ENCODE data around the gene VAT1. TPM values are rescaled to one million over a fixed set of nuclear protein-coding genes. Genes with fewer than 3 reads are reported as not detected.
A peak's percentile ranks its signal among the peaks of the same experiment; 100 is the strongest.

Gene VAT1
- total and polyA plus RNA-seq, 9 of the 15 experiments (the other 6 are each of a cell fraction or from before 2014, with no cell fraction given) = 29.4 to 153 (median 66.7) TPM

- TF ChIP-seq NR1H2 (CRISPR knock-in tag; IDR thresholded peaks at IDR 0.05) = no peak
- TF ChIP-seq, protein P1, sequence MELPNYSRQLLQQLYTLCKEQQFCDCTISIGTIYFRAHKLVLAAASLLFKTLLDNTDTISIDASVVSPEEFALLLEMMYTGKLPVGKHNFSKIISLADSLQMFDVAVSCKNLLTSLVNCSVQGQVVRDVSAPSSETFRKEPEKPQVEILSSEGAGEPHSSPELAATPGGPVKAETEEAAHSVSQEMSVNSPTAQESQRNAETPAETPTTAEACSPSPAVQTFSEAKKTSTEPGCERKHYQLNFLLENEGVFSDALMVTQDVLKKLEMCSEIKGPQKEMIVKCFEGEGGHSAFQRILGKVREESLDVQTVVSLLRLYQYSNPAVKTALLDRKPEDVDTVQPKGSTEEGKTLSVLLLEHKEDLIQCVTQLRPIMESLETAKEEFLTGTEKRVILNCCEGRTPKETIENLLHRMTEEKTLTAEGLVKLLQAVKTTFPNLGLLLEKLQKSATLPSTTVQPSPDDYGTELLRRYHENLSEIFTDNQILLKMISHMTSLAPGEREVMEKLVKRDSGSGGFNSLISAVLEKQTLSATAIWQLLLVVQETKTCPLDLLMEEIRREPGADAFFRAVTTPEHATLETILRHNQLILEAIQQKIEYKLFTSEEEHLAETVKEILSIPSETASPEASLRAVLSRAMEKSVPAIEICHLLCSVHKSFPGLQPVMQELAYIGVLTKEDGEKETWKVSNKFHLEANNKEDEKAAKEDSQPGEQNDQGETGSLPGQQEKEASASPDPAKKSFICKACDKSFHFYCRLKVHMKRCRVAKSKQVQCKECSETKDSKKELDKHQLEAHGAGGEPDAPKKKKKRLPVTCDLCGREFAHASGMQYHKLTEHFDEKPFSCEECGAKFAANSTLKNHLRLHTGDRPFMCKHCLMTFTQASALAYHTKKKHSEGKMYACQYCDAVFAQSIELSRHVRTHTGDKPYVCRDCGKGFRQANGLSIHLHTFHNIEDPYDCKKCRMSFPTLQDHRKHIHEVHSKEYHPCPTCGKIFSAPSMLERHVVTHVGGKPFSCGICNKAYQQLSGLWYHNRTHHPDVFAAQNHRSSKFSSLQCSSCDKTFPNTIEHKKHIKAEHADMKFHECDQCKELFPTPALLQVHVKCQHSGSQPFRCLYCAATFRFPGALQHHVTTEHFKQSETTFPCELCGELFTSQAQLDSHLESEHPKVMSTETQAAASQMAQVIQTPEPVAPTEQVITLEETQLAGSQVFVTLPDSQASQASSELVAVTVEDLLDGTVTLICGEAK (IDR thresholded peaks at IDR 0.05) = 0 out of 2 replicates have a peak, but pooled peaks have one; percentile 26
- TF ChIP-seq, protein P1 (CRISPR knock-in tag; IDR thresholded peaks at IDR 0.05) = no peak
- TF ChIP-seq MAFG (tag; conservative IDR thresholded peaks at IDR 0.05) = no peak
- TF ChIP-seq VEZF1 (CRISPR knock-in tag; IDR thresholded peaks at IDR 0.05) = peak; percentile 98
- no peak for TF ChIP-seq COPS2 (conservative IDR thresholded peaks at IDR 0.05)
- no peak for TF ChIP-seq ETS2 (tag; IDR thresholded peaks at IDR 0.05; ENCODE audit: borderline replicate concordance, poor library complexity, severe bottlenecking)
- TF ChIP-seq MIER1 (IDR thresholded peaks at IDR 0.05; ENCODE audit: low read depth) = no peak
- TF ChIP-seq ZNF282 (CRISPR knock-in tag; IDR thresholded peaks at IDR 0.05) = no peak
- no peak for TF ChIP-seq ZNF644 (tag; IDR thresholded peaks at IDR 0.05; ENCODE audit: low read depth)
- no peak for TF ChIP-seq SLC30A9 (CRISPR knock-in tag; IDR thresholded peaks at IDR 0.05)
- TF ChIP-seq, protein P2, sequence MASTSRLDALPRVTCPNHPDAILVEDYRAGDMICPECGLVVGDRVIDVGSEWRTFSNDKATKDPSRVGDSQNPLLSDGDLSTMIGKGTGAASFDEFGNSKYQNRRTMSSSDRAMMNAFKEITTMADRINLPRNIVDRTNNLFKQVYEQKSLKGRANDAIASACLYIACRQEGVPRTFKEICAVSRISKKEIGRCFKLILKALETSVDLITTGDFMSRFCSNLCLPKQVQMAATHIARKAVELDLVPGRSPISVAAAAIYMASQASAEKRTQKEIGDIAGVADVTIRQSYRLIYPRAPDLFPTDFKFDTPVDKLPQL (IDR thresholded peaks at IDR 0.05; ENCODE audit: extremely low read depth, insufficient read length) = no peak
- TF ChIP-seq ZNF140 (CRISPR knock-in tag; IDR thresholded peaks at IDR 0.05) = no peak
- TF ChIP-seq STAT5A (IDR thresholded peaks at IDR 0.05; ENCODE audit: borderline replicate concordance, low read length) = peak; percentile 10; the same call in 1 of the 2 replicates
- TF ChIP-seq C11orf30 (IDR thresholded peaks at IDR 0.05; ENCODE audit: low read depth) = no peak
These were observed 2.5 kb upstream of the VAT1 start, which contains the start of gene RND2 (continued) for GRCh38 chr17:43024407-43025289.

All from K562 (cell line).